ENCODE data around the gene SLIT3.

SLIT3 gene

DNA sequence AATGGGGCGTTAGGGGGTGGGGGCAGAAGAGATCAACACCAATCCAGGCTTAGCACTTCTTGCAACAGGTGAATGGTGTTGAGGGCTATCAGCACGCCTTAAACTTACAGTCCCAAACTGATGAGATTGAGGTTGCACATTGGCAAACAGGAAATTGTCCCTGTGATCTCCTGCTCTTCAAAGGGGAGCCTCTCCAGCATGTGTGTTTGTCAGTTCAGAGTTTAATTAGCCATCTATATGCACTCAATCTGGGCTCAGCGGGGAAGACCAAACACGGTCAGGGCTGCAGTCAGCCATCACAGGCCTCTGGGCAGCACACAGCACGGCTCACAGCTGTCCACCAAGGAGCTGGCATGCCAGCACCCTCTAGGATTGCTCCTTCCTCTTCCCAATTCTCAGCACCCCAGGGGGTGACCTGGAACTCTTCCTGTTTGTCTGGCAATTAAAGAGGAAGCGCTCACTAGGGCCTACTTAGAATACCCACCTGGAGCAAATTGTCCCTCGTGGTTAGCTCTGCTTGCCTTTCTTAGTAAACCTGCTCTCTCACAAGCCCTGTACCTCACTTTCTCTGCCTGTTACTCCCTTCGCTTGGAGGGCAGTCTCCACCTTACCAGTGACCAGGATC, 217.4 kb downstream of the SLIT3 start:
- Mint-ChIP-seq H3K9me3 (no peaks in the 10 kb centered on the region), H3K4me3 (no peak overlapping the region), H3K27ac (peak overlapping the region; percentile 70 to 81 (median 74)), H3K36me3 (ENCODE audit: low read depth) (no peaks in the 10 kb centered on the region), H3K27me3 (ENCODE audit: low read depth) (no peaks in the 10 kb centered on the region), H3K4me1 (peaks cover 69% of the 10 kb centered on the region)
- TF ChIP-seq, protein P1, sequence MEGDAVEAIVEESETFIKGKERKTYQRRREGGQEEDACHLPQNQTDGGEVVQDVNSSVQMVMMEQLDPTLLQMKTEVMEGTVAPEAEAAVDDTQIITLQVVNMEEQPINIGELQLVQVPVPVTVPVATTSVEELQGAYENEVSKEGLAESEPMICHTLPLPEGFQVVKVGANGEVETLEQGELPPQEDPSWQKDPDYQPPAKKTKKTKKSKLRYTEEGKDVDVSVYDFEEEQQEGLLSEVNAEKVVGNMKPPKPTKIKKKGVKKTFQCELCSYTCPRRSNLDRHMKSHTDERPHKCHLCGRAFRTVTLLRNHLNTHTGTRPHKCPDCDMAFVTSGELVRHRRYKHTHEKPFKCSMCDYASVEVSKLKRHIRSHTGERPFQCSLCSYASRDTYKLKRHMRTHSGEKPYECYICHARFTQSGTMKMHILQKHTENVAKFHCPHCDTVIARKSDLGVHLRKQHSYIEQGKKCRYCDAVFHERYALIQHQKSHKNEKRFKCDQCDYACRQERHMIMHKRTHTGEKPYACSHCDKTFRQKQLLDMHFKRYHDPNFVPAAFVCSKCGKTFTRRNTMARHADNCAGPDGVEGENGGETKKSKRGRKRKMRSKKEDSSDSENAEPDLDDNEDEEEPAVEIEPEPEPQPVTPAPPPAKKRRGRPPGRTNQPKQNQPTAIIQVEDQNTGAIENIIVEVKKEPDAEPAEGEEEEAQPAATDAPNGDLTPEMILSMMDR (IDR thresholded peaks at IDR 0.05; ENCODE audit: unreplicated experiment in 3 of 3) = no peak

DNA sequence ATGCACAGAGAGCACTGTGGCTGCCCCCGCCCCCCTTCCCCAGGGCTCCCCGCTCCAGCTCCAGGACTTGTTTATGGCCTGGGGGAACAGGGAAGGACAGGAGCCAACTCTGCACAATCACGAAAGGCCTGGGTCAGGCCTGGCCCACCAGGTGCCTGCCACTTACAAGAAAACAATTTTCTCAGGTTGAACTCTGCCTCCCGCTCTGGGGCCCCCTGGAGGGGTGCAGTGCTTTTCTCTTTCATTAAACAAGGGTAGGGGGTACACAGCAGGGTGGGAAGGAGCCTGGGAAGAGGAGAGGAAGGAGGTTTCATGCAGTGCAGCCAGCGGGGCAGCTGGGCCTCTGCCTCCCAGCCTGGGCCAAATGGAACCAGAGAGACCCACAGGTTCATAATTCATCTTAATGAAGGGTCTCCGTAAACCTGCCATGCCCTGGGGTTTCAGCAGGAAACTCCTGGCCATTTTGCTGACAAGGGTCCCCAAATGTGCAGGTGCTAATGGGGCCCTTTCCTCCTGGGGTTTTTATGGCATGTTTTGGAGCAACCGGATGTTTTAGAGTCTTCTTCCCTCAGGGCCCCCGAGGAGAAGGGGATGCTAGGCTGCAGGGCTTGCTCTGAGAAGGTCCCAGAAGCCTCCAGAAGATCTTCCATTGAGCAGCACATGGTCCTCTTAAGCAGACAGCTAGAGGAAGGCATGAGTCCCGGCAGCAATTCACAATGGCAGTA, 219.8 kb downstream of the SLIT3 start:
- TF ChIP-seq, protein P1 (IDR thresholded peaks at IDR 0.05; ENCODE audit: unreplicated experiment in 3 of 3) = no peak
- H3K36me3 Mint-ChIP-seq (ENCODE audit: low read depth) = no peaks in the 10 kb centered on the region

DNA sequence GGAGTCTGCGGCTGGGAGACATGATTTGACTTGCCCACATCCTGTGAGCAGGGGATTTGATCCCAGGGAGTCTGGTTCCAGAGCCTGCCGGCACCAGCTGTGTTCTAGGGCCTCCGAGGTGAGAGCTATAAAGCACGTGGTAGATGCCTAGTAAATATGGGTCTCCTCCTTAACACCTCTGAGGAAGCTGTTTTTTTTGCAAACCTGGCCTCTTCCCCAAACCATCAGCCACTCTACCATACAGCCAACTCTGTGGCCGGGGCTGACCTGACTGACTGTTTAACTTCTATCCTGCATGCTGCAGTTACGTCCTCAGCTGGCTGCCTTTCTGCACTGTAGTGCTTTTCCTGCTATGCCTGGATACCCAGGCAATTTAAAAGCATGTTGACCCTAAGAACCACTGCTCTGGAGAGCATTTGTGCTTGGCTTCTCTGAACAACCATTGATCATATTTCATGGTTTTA, 220.5 kb downstream of the SLIT3 start:
- no peaks in the 10 kb centered on the region for H3K36me3 Mint-ChIP-seq (ENCODE audit: low read depth)
- no peaks in the 10 kb centered on the region for H3K9me3 Mint-ChIP-seq
- peak overlapping the region; percentile 74 to 81 (median 80) for H3K27ac Mint-ChIP-seq
- TF ChIP-seq, protein P1 (IDR thresholded peaks at IDR 0.05; ENCODE audit: unreplicated experiment in 3 of 3) = no peak
- H3K4me3 Mint-ChIP-seq = no peak overlapping the region
- no peaks in the 10 kb centered on the region for H3K27me3 Mint-ChIP-seq (ENCODE audit: low read depth)
- peaks cover 62% of the 10 kb centered on the region for H3K4me1 Mint-ChIP-seq

More for the DNA sequence above, 219.8 kb downstream of the SLIT3 start:
- Mint-ChIP-seq H3K27ac (peak overlapping the region; percentile 74 to 81 (median 80)), H3K4me3 (no peak overlapping the region), H3K9me3 (no peaks in the 10 kb centered on the region), H3K27me3 (ENCODE audit: low read depth) (no peaks in the 10 kb centered on the region), H3K4me1 (peaks cover 63% of the 10 kb centered on the region)

DNA sequence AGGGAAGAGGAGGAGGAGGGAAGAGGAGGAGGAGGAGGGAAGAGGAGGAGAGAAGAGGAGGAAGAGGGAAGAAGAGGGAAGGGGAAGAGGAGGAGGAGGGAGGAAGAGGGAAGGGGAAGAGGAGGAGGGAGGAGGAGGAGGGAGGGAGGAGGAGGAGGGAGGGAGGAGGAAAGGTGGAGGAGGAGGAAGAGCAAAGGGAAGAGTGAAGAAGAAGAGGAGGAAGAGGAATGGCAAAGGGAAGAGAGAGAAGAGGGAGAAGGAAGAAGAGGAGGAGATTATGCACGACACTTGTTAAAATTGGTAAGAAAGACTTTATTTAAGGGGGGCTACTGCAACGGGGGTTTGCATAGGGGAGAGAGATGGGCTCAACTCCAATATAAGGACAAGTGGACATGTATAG, 221.2 kb downstream of the SLIT3 start:
- H3K27ac Mint-ChIP-seq = peak overlapping the region; percentile 74 to 81 (median 80)
- H3K36me3 Mint-ChIP-seq (ENCODE audit: low read depth) = peaks cover 6% of the 10 kb centered on the region
- no peak overlapping the region for H3K4me3 Mint-ChIP-seq
- no peaks in the 10 kb centered on the region for H3K9me3 Mint-ChIP-seq
- TF ChIP-seq, protein P1 (IDR thresholded peaks at IDR 0.05; ENCODE audit: unreplicated experiment in 3 of 3) = no peak
- peaks cover 61% of the 10 kb centered on the region for H3K4me1 Mint-ChIP-seq
- H3K27me3 Mint-ChIP-seq (ENCODE audit: low read depth) = no peaks in the 10 kb centered on the region

DNA sequence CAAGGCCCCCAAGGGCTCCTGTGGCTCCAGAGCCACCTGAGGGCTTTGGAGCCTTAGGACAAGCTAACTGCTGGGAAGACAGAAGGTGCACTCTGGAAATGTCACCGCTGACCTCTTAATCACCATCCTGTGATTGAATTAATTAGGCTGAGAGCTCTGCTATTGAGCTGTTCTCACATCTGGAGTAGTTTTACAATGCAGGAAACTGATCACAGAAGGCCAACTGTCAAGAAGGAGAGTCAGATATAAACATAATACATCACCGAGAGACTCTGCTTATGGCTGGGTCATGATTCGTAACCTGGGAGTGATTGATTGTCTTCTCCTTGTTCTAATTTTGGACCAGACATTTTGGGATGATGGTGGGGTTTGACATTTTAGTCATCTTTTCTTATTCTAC, 226.1 kb downstream of the SLIT3 start:
- TF ChIP-seq, protein P1 (IDR thresholded peaks at IDR 0.05; ENCODE audit: unreplicated experiment in 3 of 3) = no peak
- H3K27ac Mint-ChIP-seq = peak overlapping the region; percentile 26 to 90 (median 88)
- peaks cover 27% of the 10 kb centered on the region for H3K4me1 Mint-ChIP-seq
- H3K36me3 Mint-ChIP-seq (ENCODE audit: low read depth) = peaks cover 13% of the 10 kb centered on the region
- H3K9me3 Mint-ChIP-seq = no peaks in the 10 kb centered on the region
- no peak overlapping the region for H3K4me3 Mint-ChIP-seq
- no peaks in the 10 kb centered on the region for H3K27me3 Mint-ChIP-seq (ENCODE audit: low read depth)

All from nephron (organoid).